Thyroid gland (tissue), 4 donors: ENCODE data around the gene CACNA1B.

Experiments
- CTCF ChIP-seq, 6 experiments: fragments of 200-600 bp in 3 of 6; fragments of 450-650 bp in 3 of 6; sonication (generic) in 3 of 6; IDR thresholded peaks; one replicate each; pipeline ENCODE4 v1.5.1; 2016 to 2019; ENCODE audit warnings: antibody characterized with exemption in 6 of 6, mild to moderate bottlenecking in 2 of 6, inconsistent platforms in 1 of 6, moderate library complexity in 1 of 6
- POLR2A ChIP-seq, 2 donors: fragments of 450-650 bp; IDR thresholded peaks; one replicate each; pipeline ENCODE4 v1.6.1; 2017; ENCODE audit warnings: antibody characterized with exemption in 2 of 2, mild to moderate bottlenecking in 2 of 2, moderate library complexity in 1 of 2

GRCh38 chr9:137866226-137867141 is 11.1 kb upstream of the CACNA1B start:
- no peak for TF ChIP-seq CTCF (IDR thresholded peaks at IDR 0.05)
- TF ChIP-seq POLR2A (IDR thresholded peaks at IDR 0.05) = no peak
